GM18517 (cell line): ENCODE results near the gene NOXO1.
A peak's percentile ranks its signal among the peaks of the same experiment; 100 is the strongest.

Source experiments
- ATAC-seq: cut with Tn5 transposase; IDR thresholded peaks from one replicate; pipeline ENCODE4 v1.9.1; 2021; ENCODE audit warnings: mild to moderate bottlenecking, moderate library complexity; ENCODE audit not compliant: unreplicated experiment

Gene NOXO1

GRCh38 chr16:1980030-1980769 lies 1.1 kb downstream of the NOXO1 start:
- ATAC-seq = no peak

- no peak for ATAC-seq
Observed at GRCh38 chr16:1979271-1980029, 1.8 kb downstream of the NOXO1 start.

- ATAC-seq = no peak
Observed at GRCh38 chr16:1978476-1979120, 2.7 kb downstream of the NOXO1 start.

- ATAC-seq = no peak
Observed at GRCh38 chr16:1977875-1978268, 3.4 kb downstream of the NOXO1 start.

GRCh38 chr16:1976951-1977874 lies 4.1 kb downstream of the NOXO1 start:
- no peak for ATAC-seq

- no peak for ATAC-seq
Observed at GRCh38 chr16:1976216-1976520, 5.1 kb downstream of the NOXO1 start.

- no peak for ATAC-seq
Observed at GRCh38 chr16:1975432-1976215, 5.6 kb downstream of the NOXO1 start.

- ATAC-seq = no peak
Observed at GRCh38 chr16:1974157-1975070, 6.9 kb downstream of the NOXO1 start.

GRCh38 chr16:1973461-1974156 lies 7.7 kb downstream of the NOXO1 start:
- ATAC-seq = no peak

- ATAC-seq = no peak
Observed at GRCh38 chr16:1972490-1972877, 8.8 kb downstream of the NOXO1 start.

- ATAC-seq = peak; percentile 68
Observed at GRCh38 chr16:1971796-1972489, 9.3 kb downstream of the NOXO1 start, which contains the start of gene TBL3. Gene TBL3, plus strand, starts transcription at chr16:1972053. Its CDS starts 112 bp downstream, at chr16:1972165.

- ATAC-seq = no peak
Observed at GRCh38 chr16:1968146-1968953, 12.9 kb downstream of the NOXO1 start.

- ATAC-seq = no peak
Observed at GRCh38 chr16:1966460-1966859, 14.8 kb downstream of the NOXO1 start, which contains the start of gene RNF151. Gene RNF151, plus strand, starts transcription at chr16:1966856. Its CDS starts 26 bp downstream, at chr16:1966882.

- no peak for ATAC-seq
Observed at GRCh38 chr16:1965396-1966001, 15.8 kb downstream of the NOXO1 start.

- ATAC-seq = peak; percentile 83
Observed at GRCh38 chr16:1964506-1965395, 16.5 kb downstream of the NOXO1 start, which contains the start of gene RPS2. Gene RPS2, minus strand, starts transcription at chr16:1964826. Its CDS starts 201 bp downstream, at chr16:1964625.
